AG10803 (cell line): ENCODE measurements around the gene NEU2.

Source experiments
- DNase-seq: peaks from one replicate; pipeline ENCODE4 v3.0.0; 2010; ENCODE audit warnings: low read depth
- H3K4me3 ChIP-seq: 2 replicates; pipeline ENCODE4 v1.5.1; 2011; ENCODE audit warnings: mild to moderate bottlenecking, low read length, control low read depth
- TF ChIP-seq, protein P1 (sequence below): conservative IDR thresholded peaks from 2 replicates; pipeline ENCODE4 v1.5.1; 2011; ENCODE audit warnings: mild to moderate bottlenecking, low read length, control low read depth, inconsistent platforms

NEU2 gene

DNA sequence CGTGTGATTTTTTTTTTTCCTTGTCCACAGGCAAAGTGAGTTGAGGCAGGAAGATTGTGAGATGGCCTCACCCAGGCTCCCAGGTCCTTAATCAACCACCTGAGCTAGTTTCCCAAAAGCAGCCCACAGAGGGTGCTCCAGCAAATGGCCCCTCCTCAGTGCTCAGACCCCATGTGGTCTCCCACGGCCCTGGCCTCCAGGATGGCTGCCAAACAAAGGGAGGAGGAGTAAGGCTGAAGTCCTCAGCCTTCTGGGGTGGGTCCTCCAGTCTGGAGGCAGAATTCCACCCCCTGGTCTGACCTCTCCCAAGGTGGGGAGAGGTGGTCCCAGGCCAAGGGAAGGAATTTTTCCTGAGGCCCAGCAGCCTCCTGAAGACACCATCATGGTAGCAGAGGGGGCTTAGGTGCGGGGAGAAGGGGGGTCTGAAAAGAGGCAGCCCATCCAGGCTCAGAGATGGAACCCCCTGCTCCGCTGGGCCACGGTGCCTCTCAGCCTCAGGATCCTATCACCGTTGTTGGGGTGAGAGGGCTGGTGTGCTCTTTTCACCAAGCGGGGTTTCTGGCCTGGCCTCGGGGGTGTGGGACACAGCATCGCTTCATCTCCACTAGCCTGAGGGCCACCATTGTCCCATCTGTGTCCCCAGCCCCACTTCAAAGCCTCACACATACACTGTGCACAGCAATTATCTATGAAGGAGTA lies 21.8 kb upstream of the NEU2 start:
- H3K4me3 ChIP-seq: no peak overlapping the region
- TF ChIP-seq, protein P1, sequence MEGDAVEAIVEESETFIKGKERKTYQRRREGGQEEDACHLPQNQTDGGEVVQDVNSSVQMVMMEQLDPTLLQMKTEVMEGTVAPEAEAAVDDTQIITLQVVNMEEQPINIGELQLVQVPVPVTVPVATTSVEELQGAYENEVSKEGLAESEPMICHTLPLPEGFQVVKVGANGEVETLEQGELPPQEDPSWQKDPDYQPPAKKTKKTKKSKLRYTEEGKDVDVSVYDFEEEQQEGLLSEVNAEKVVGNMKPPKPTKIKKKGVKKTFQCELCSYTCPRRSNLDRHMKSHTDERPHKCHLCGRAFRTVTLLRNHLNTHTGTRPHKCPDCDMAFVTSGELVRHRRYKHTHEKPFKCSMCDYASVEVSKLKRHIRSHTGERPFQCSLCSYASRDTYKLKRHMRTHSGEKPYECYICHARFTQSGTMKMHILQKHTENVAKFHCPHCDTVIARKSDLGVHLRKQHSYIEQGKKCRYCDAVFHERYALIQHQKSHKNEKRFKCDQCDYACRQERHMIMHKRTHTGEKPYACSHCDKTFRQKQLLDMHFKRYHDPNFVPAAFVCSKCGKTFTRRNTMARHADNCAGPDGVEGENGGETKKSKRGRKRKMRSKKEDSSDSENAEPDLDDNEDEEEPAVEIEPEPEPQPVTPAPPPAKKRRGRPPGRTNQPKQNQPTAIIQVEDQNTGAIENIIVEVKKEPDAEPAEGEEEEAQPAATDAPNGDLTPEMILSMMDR: no peak
- DNase-seq: no peak

DNA sequence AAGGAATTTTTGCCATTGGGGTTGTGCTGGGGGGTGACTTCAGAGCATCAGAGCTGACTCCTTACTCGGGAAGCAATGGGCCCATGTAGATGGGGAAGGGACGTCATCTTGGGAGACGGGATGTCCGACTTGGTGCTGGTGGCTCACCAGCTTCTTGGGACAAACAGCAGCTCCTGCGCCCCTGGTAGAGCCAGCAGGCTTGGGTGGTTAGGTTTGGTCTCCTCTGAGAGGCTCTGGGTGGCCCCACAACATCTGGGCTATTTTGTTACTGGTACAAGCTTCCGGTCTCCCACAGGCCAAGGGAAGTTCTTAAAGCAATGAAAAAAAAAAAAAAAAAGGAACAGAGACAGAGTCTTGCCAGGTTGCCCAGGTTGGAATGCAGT lies 21.2 kb upstream of the NEU2 start:
- TF ChIP-seq, protein P1: no peak
- DNase-seq: no peak
- no peak overlapping the region for H3K4me3 ChIP-seq

DNA sequence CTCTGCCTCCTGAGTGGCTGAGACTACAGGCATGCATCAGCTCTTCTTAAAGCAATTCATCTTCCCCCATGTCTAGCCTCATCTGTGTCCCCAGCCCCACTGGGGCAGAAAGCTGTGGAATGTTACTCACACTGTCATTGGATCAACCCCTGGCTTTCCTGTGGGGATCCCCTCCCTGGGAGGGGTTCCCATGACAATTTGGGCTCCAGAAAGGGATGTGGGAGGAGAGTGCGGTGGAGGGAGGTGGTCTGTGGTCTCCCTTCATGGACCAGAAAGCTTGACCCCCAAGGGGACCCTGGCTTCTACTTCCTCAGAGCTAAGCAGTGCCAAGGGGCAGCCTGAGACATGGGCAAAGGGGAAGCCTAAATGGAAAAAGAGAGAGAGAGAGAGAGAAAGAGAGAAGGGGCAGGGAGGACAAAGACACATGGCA lies 20.8 kb upstream of the NEU2 start:
- H3K4me3 ChIP-seq: no peak overlapping the region
- no peak for DNase-seq
- TF ChIP-seq, protein P1: no peak

DNA sequence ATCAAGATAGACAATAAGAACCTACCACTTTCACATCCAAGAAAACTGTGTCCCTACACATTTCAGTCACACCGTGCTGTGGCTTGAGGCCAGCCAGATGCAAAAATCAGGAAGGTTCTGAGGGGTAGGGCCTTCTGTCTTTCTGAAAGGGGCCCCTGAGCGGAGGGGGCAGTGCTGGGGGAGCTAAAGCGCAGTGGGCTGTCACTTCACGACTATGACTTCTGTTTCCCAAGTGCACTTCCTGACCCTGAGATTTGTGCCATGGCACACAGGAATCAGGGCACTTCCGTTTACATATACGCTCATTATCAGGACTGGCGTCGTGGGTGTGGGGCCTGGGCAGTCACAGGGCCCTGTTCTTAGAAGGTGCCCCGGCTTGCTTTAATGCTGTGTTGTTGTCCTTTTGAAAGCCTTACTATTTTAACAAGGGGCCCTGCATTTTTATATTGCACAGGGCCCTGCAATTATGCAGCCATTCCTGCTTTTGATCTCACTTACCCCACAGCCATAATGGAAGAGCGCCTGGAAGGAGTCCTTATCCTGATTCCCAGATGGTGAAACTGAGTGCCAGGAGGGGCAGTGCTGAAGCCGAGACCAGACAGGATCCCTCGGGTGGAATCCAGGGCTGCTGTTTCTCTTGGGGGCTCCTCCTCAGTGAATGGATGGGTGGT lies 20.0 kb upstream of the NEU2 start:
- H3K4me3 ChIP-seq: no peak overlapping the region
- TF ChIP-seq, protein P1: no peak
- DNase-seq: no peak

DNA sequence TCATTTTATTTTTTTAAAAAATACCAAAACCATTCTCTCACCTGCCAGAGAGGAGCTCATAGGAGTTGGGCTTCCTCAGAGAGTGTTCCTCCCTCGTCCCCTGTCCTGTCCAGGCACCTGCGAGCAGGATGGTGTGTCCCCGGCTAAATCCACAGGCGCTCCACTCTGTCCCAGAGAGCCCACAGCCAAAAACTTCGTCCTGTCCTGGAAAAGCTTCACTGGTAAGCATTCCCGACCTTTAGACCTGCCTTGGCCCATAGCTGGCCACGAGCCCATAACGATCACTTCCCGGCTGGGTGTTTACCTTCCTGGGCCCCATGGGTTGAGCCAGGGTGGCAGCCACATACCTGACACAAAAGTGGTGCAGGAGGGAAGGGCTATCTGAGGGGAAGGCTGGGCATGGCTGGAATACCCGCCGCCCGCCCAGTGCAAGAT lies 19.4 kb upstream of the NEU2 start, which contains the start of gene NGEF:
Gene NGEF, minus strand, starts transcription at position 230 of the 435 bp plus-strand sequence. CDS start 38,366 bp downstream, outside the sequence.
- no peak for DNase-seq
- TF ChIP-seq, protein P1: no peak

DNA sequence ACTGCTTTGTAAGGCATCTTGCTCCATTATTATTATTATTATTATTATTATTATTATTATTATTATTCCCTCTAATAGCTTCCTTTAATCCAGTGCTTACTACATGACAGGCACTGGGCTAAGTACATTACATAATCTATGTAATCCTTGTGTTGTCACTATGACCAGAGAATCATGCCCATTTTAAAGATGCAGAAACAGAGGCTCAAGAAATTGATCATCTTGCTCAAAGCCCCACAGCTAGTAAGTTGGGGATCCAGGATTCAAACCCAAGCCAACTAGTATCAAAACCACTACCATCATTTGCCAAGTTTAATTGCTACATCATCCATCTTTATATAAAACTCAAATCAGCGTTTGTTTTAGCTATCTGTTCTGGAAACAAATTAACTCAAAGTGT lies 18.8 kb upstream of the NEU2 start:
- TF ChIP-seq, protein P1: no peak
- DNase-seq: no peak
- H3K4me3 ChIP-seq: no peak overlapping the region

More for the DNA sequence above, 19.4 kb upstream of the NEU2 start, which contains the start of gene NGEF:
- H3K4me3 ChIP-seq: no peak within 1 kb of the TSS
